Globus pallidus (tissue), 1 donor: ENCODE data around the gene MED22.

Experiments used
- DNase-seq: peaks from one replicate; pipeline ENCODE4 v3.0.0-alpha.2; 2015; ENCODE audit warnings: low spot score

MED22 gene

GRCh38 chr9:133355881-133356357, 8.0 kb upstream of the MED22 start:
- no peak for DNase-seq

GRCh38 chr9:133354766-133355165, 6.8 kb upstream of the MED22 start:
- no peak for DNase-seq

GRCh38 chr9:133353548-133353947, 5.6 kb upstream of the MED22 start:
- no peak for DNase-seq

DNA sequence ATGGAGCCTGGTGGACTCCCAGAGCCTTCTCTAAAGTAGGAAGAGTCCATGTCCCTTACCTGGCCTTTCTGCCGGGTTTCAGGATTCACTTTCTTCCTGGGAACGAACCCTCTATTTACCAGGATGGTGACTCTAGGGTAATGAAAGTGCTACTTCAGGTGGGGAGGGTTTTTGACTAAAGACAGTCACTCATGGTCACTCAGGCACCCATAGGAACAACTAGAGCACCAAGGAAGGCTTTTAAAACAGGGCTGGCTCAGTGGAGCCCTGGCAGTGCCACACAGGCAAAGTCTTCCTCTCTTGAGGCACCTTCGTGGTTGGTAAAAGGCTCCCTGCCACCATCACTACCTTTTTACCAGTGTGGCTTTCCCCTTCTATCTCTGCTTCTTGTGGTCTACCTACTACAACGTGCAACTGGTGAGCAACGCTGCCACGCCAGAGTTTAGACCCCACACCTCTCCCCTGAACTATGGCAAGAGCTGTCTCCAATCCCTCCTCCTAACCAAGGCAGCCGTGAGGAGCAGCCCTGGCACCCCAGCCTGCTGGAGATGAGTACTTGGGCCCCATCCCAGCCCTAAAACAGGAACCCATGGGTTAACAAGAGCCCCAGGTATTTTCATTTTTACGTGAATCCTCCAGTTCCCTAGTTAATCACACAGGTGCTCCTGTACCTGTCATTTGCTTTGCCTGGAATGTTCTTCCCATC, 4.9 kb upstream of the MED22 start:
- no peak for DNase-seq

DNA sequence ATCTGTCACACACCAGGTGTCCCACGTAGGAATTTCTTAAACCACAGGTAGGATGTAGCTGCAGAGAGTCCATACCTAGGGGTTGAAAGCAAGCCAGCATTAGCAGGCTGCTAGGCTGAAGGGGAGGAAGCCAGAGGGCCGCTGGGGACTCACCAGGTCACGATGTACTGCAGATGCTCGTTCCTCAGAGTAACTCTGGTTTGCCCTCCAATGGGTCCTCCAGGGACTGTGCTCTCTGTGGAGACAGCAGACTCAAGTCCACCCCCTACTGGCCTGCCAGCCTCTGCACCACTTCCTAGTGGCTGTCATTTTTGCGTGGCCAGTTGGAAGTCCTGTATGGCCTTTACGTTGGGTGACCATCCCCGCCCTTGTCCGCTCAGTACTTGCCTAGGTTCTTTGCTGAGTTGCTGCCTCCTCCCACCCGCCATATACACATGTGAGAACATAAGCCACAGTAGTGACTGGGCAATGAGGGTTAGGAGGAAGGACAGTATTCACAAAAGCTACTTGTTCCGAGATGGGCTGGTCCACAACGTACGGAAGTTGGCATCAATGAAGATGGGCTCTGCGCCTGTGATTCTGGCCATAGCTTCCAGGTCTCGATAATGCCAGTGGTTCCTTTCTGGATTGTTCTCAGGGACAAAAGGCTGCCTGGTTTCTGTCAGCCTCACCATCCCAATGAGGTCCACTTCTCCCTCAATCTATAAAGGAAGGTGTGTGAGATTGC, 4.1 kb upstream of the MED22 start:
- no peak for DNase-seq

- no peak for DNase-seq
Observed at GRCh38 chr9:133351526-133351907, 3.6 kb upstream of the MED22 start.

DNA sequence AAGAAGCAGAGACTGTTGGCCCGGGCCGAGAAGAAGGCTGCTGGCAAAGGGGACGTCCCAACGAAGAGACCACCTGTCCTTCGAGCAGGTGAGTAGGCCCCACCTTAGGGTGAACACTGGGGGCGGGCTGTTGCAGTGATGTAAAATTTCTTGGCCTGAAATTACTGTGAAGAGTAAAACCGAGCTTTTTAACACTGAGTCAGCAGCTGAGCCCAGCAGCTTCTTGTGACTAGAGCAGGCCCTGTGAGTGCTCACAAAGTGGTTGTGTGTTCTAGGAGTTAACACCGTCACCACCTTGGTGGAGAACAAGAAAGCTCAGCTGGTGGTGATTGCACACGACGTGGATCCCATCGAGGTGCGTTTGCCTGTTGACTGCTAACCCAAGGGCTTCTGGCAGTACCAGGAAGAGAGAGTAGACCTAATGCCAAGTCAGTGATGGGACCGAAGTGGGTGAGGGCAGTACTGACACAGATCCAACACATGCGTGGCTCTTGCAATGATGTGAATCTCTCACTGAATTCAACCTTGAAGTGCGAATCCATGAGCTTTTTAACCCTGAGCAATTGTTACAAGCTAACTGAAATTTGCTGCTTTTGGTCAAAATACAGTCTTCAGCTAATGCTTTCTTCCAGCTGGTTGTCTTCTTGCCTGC, 2.2 kb upstream of the MED22 start:
- DNase-seq: no peak

DNA sequence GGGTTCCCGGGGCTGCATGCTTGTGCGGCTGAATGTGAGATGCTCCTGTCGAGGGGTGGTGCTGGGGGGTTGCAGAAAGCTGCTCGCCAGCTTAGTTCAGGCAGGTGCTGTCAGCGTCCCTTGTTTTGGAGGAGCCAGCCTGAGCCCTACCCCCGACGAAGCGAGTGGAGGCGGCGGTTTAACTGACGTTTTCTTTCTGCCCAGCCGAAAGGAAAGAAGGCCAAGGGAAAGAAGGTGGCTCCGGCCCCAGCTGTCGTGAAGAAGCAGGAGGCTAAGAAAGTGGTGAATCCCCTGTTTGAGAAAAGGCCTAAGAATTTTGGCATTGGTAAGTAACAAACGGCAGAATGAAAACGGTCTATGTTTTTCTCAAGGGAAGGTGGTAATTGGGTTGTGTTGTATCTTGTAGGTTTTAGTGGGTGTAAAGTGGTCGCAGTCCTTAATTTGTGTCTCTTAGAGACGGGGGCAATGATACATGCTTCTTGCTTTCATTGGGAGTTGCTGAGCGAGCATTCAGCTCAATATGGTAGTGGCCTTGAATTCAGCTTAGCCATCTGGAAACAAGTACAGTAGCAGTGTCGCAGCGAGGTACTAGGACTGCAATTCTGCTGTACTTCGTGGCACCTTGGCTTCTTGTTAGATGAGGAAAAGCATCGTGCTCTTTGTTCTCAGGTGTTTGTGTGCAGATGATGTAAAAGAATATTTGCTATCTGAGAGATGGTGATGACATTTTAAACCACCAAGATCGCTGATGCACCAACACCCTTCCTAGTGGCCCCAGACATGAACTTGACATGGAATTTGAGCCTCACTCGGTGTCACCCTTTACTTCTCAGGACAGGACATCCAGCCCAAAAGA, 1.0 kb upstream of the MED22 start:
- no peak for DNase-seq

DNA sequence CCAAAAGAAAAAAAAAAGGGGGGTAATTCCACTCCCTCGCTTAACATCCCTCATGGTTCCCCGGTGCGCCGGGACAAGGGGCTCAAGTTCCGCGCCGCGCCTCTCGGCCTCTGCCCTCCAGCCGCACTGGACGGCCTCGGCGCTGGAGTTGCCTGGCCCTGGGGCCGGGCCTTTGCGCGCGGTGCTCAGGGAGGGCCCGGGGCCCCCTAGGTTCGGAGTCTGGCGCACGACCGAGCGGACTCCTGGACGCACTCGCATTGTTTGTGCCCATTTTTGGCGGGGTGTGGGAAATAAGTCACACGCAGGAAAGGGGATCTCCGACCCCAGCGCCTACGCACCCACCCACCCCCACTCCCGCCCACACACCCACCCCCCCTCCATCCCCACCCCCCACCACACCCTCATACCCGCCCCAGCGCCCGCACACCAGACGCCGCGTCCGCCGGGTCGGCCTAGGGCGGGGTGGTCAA, 381 bp downstream of the MED22 start:
- peak; percentile 32 for DNase-seq

GRCh38 chr9:133346021-133346785, 1.7 kb downstream of the MED22 start:
- DNase-seq: no peak

DNA sequence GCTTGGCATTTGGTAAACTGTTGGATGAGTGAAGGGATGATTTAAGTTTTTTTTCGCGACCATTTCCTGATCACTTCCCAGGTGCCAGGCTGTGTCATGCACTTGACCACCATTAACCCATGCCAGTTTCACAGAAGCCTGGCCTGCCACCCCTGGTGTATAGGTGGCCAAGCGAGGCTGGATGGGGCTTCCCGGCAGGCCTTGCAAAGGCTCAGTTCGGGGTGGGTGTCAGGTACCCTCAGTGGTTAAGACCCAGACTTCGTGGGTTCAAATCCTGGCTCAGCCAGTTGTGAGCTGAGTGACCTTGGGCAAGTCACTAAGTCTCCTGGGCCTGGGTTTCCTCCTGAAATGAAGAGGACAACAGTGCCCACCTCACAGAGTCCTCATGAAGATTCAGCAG, 2.3 kb downstream of the MED22 start:
- DNase-seq: no peak

DNA sequence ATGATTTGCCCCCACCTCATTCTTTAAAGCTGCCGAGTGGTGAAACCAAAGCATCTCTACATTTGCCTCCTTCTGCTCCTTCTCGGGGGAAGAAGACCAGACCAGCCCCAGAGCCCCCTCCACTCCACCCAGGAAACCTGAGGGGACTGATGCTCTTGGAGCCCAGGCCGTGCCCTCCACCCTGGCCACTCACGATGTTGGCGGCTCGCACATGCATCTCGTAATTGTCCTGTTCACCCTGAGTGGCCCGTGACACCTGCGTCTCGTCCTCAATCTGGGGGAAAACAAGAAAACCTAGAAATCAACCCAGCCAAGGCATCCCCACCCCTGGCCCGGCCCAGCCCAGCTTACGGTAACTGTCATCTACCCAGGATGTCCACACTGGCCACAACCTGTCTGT, 3.0 kb downstream of the MED22 start:
- no peak for DNase-seq

- DNase-seq: no peak
Observed at GRCh38 chr9:133344071-133344470, 3.9 kb downstream of the MED22 start.

DNA sequence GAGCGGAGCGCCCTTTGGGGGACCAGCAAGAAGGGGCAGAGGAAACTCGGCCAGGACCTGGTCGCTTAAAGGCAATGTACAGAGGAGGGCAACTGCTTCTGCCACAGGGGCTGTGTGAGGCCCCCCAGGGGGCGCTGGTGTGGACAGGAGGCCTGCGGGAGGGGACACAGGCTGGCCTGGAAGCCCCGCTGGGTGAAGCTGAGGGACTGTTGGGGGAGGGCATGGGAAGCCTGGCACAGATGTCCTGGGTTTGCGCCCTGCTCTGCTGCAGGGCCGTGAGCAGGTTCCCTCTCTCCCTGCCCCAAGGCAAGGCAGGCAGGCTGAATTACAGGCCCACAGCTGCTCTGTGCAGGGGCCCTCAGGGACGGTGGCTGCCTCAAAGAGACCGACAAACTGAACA, 5.4 kb downstream of the MED22 start:
- DNase-seq: no peak

- no peak for DNase-seq
Observed at GRCh38 chr9:133342069-133342406, 5.9 kb downstream of the MED22 start.

DNA sequence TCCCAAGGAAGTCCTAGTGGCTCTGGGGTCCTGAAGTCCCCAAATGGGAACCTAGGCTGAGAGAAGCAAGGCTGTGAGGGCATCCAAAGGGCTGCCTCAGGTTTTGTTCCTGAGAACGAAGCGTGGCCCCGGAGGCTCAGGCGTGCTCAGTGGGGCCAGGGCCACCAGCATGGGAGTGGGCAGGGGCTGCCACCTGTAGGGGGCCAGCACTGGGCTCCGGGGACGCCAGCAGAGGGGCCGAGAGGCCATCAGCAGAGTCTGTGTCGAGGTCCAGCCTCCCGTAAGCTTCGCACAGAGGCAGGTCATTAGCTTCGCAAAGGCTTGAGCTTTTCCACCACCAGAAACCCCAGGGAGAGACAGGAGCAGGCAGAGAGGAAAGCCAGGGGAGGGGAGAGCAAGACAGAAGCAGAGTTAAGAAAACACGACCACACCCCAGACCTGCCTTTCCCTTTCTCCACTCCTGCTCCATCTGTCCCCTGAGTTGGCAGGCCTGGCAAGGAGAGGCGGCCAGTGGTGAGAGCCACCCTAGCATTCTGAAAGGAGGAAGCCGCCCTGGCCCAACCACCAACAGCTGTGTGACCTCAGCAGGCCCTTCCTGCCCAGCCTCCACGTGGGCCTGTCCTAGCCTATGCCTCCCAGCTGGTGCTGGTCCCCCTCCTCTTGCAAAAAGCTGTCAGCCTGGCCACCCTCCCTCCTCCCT, 6.4 kb downstream of the MED22 start:
- DNase-seq: no peak

GRCh38 chr9:133340916-133341315, 7.0 kb downstream of the MED22 start:
- no peak for DNase-seq

- no peak for DNase-seq
Observed at GRCh38 chr9:133340256-133340655, 7.7 kb downstream of the MED22 start.

DNA sequence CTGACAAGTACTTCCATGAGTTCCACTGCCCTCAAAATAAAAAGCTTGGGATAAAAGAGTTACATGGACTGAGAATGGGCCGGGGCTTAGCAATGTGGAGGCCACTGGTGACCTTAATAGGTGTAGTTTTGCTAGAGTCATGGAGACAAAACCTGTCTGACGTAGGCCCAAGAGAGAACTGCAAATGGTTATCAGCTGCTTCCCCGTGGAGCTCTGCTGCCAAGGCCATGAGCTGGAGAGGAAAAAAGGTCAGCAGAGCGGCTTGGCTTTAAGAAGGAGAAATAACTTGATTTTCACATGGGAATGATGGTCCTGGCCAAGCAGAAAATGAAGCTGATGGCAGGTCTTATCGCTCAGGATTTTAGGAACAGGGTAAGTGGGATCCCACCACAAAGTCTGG, 8.3 kb downstream of the MED22 start:
- no peak for DNase-seq

GRCh38 chr9:133335924-133336811, 11.8 kb downstream of the MED22 start, which contains the start of gene SURF6:
Gene SURF6, minus strand, starts transcription at chr9:133336188. Its CDS starts 56 bp downstream, at chr9:133336132.
- peak; percentile 81 for DNase-seq
